ENCODE data around the gene TRERF1.

DNA sequence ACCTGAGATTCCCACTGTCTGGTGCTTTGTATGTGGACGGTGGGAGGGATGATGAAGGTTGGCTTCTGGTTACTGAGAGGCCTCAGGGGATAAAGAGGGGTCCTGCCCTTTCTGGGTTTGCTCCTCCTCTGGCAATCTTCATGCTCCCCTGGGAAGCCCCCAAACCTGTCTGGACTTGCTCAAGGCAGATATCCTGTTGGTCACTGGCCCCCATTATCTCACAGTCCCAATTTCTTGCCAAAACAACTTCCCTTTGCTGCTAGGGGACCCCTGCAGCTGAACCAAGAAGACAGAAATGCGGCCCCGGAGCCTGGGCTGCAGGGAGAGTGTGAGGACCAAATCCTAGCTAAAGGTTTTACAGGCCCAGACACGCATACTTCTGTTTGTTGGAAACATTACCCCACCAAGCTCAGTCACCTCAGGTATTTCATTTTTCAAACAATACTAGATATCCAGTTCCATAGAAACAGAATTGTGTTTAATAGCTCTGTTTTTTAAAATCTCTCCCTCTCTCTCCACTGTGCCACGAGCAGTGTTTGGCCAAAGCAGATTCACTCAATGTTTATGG, 170.7 kb downstream of the TRERF1 start:
- TF ChIP-seq POLR2A (IDR thresholded peaks at IDR 0.05; ENCODE audit: low read length) (no peak), GATA1 (IDR thresholded peaks at IDR 0.05; ENCODE audit: low read depth, low read length) (no peak)
